WTC11 (cell line): Measurements from ENCODE around the gene SYTL4. TPM values are rescaled to one million over a fixed set of nuclear protein-coding genes. Genes with fewer than 3 reads are reported as not detected.

Experiments
- ATAC-seq: fragments of 200-7000 bp; cut with Tn5 transposase; 2 replicates; pipeline ENCODE4 v1.10.0; 2021; ENCODE audit warnings: mild to moderate bottlenecking, moderate library complexity
- CTCF ChIA-PET: fragments of 300-600 bp; sonication (Branson Sonifier 250); formaldehyde crosslinking; loops from one replicate; lab custom pipeline; 2021; ENCODE audit warnings: antibody characterized with exemption; lab: Charles Lee
- POLR2A ChIA-PET: fragments of 350-600 bp; sonication (Branson Sonifier 250); formaldehyde crosslinking; loops from one replicate; lab custom pipeline; 2021; ENCODE audit warnings: antibody characterized with exemption; lab: Charles Lee
- DNase-seq: peaks from one replicate; pipeline ENCODE4 v3.0.0; 2021; ENCODE audit warnings: low spot score
- H3K27ac Mint-ChIP-seq: 2 replicates; pipeline ENCODE4 v1.8.0; 2021; ENCODE audit warnings: mixed read lengths
- H3K27me3 Mint-ChIP-seq: 2 replicates; pipeline ENCODE4 v1.8.0; 2021; ENCODE audit warnings: low read depth, mild to moderate bottlenecking, moderate library complexity, mixed read lengths
- H3K36me3 Mint-ChIP-seq: 2 replicates; pipeline ENCODE4 v1.8.0; 2021; ENCODE audit warnings: mixed read lengths
- H3K4me1 Mint-ChIP-seq: 2 replicates; pipeline ENCODE4 v1.8.0; 2022; ENCODE audit warnings: mixed read lengths
- H3K4me3 Mint-ChIP-seq: 2 replicates; pipeline ENCODE4 v1.8.0; 2021; ENCODE audit warnings: mild to moderate bottlenecking, moderate library complexity, mixed read lengths
- H3K9me3 Mint-ChIP-seq: 2 replicates; pipeline ENCODE4 v1.8.0; 2021; ENCODE audit warnings: mixed read lengths
- AFF4 ChIP-seq: sonication (generic); formaldehyde crosslinking; IDR thresholded peaks from 2 replicates; pipeline ENCODE4 v1.8.1; 2023; ENCODE audit warnings: mild to moderate bottlenecking, missing genetic modification reagents, borderline replicate concordance
- ARID4B ChIP-seq: sonication (generic); formaldehyde crosslinking; IDR thresholded peaks from 2 replicates; pipeline ENCODE4 v1.8.0; 2023; ENCODE audit warnings: missing genetic modification reagents, mild to moderate bottlenecking, borderline replicate concordance
- CBFB ChIP-seq: sonication (generic); formaldehyde crosslinking; IDR thresholded peaks from 2 replicates; pipeline ENCODE4 v1.8.1; 2022; ENCODE audit warnings: mild to moderate bottlenecking, low read depth, missing genetic modification reagents
- FOXJ3 ChIP-seq: sonication (generic); formaldehyde crosslinking; IDR thresholded peaks from 2 replicates; pipeline ENCODE4 v1.9.0; 2021; ENCODE audit warnings: missing genetic modification reagents, mild to moderate bottlenecking, borderline replicate concordance
- FOXP1 ChIP-seq: sonication (generic); formaldehyde crosslinking; IDR thresholded peaks from 2 replicates; pipeline ENCODE4 v1.8.0; 2022; ENCODE audit warnings: missing genetic modification reagents, mild to moderate bottlenecking, moderate library complexity, borderline replicate concordance
- JUN ChIP-seq: sonication (generic); formaldehyde crosslinking; IDR thresholded peaks from 2 replicates; pipeline ENCODE4 v1.8.0; 2023; ENCODE audit warnings: mild to moderate bottlenecking, missing genetic modification reagents
- MLX ChIP-seq: sonication (generic); formaldehyde crosslinking; IDR thresholded peaks from 2 replicates; pipeline ENCODE4 v1.8.1; 2023; ENCODE audit warnings: mild to moderate bottlenecking, missing genetic modification reagents, moderate library complexity
- RELA ChIP-seq: sonication (generic); formaldehyde crosslinking; IDR thresholded peaks from 2 replicates; pipeline ENCODE4 v1.8.1; 2022; ENCODE audit warnings: missing genetic modification reagents, mild to moderate bottlenecking, borderline replicate concordance
- SOX15 ChIP-seq: fragments of 250-450 bp; sonication (Bioruptor Pico); IDR thresholded peaks from 2 replicates; pipeline ENCODE4 v1.9.0; 2021; ENCODE audit warnings: mild to moderate bottlenecking
- TP53 ChIP-seq: sonication (generic); formaldehyde crosslinking; IDR thresholded peaks from 2 replicates; pipeline ENCODE4 v1.8.1; 2023; ENCODE audit warnings: mild to moderate bottlenecking, missing genetic modification reagents
- USF1 ChIP-seq: sonication (generic); formaldehyde crosslinking; IDR thresholded peaks from 2 replicates; pipeline ENCODE4 v1.8.0; 2022; ENCODE audit warnings: mild to moderate bottlenecking, missing genetic modification reagents
- ZNF121 ChIP-seq: sonication (generic); formaldehyde crosslinking; IDR thresholded peaks from 2 replicates; pipeline ENCODE4 v1.8.0; 2023; ENCODE audit warnings: missing genetic modification reagents
- ZNF317 ChIP-seq: sonication (generic); formaldehyde crosslinking; IDR thresholded peaks from 2 replicates; pipeline ENCODE4 v1.8.1; 2023; ENCODE audit warnings: low read depth, mild to moderate bottlenecking, moderate library complexity, missing genetic modification reagents, borderline replicate concordance
- ZNF416 ChIP-seq: fragments of 250-450 bp; sonication (Bioruptor Pico); IDR thresholded peaks from 2 replicates; pipeline ENCODE4 v1.9.0; 2021; ENCODE audit warnings: mild to moderate bottlenecking, inconsistent platforms
- ZNF423 ChIP-seq: fragments of 250-450 bp; sonication (Bioruptor Pico); IDR thresholded peaks from 2 replicates; pipeline ENCODE4 v2.1.2; 2022; ENCODE audit warnings: mild to moderate bottlenecking, moderate library complexity
- ZNF532 ChIP-seq: fragments of 250-450 bp; sonication (Bioruptor Pico); IDR thresholded peaks from 2 replicates; pipeline ENCODE4 v1.9.0; 2021; ENCODE audit warnings: mild to moderate bottlenecking, borderline replicate concordance
- total RNA-seq: library from RNA; stranded (reverse); gene quantifications from 3 replicates; pipeline ENCODE4 v1.2.3, GENCODE V29; 2021
- TF ChIP-seq, protein P1 (sequence below): sonication (generic); formaldehyde crosslinking; IDR thresholded peaks from 2 replicates; pipeline ENCODE4 v1.8.0; 2022; ENCODE audit warnings: mild to moderate bottlenecking, missing genetic modification reagents
- TF ChIP-seq, protein P2 (sequence below): fragments of 250-450 bp; sonication (Bioruptor Pico); IDR thresholded peaks from 2 replicates; pipeline ENCODE4 v2.1.2; 2022; ENCODE audit warnings: mild to moderate bottlenecking, moderate library complexity

SYTL4 gene
- total RNA-seq, 1 experiment from 2014 or later: 0.31 TPM

DNA sequence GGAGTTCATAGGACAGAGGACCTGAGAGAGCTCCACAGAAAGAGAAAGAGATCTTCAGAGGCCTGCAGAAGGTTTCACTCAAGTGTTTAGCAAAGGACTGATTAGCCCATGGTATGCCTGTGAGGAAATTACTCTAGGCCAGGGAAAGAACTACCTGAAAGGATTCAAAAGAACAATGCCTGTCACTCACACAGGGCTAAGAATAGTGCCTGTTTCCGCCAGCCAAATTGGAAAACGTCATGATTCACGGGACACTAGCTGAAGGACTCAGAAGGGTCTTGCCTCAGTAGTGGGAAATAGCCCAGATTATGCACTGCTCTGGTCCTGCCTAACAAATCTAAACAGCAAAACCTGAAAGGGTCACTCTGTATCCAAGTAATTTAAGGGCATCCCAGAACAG lies 21.1 kb downstream of the SYTL4 start:
- no peaks in the 10 kb centered on the region for H3K36me3 Mint-ChIP-seq
- no peaks in the 10 kb centered on the region for H3K4me1 Mint-ChIP-seq
- CTCF ChIA-PET: interaction anchor here (0.9 to 1.9 kb wide), 2 partner anchors 40 to 58 kb away, joined by 6 read pairs; no protein-coding TSS in a partner anchor
- POLR2A ChIA-PET: no interaction called here
- H3K27ac Mint-ChIP-seq: no peak overlapping the region
- H3K9me3 Mint-ChIP-seq: no peaks in the 10 kb centered on the region
- DNase-seq (no peak), ATAC-seq (no peak)
- no peak overlapping the region for H3K4me3 Mint-ChIP-seq
- peaks cover 4% of the 10 kb centered on the region for H3K27me3 Mint-ChIP-seq
- TF ChIP-seq AFF4 (CRISPR knock-in tag): no peak
- TF ChIP-seq, protein P1, sequence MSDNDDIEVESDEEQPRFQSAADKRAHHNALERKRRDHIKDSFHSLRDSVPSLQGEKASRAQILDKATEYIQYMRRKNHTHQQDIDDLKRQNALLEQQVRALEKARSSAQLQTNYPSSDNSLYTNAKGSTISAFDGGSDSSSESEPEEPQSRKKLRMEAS (CRISPR knock-in tag): no peak
- TF ChIP-seq USF1 (CRISPR knock-in tag): no peak
- no peak for TF ChIP-seq RELA
- TF ChIP-seq MLX (CRISPR knock-in tag): no peak
- no peak for TF ChIP-seq ZNF416
- TF ChIP-seq FOXP1 (CRISPR knock-in tag): no peak
- TF ChIP-seq JUN (CRISPR knock-in tag): no peak

DNA sequence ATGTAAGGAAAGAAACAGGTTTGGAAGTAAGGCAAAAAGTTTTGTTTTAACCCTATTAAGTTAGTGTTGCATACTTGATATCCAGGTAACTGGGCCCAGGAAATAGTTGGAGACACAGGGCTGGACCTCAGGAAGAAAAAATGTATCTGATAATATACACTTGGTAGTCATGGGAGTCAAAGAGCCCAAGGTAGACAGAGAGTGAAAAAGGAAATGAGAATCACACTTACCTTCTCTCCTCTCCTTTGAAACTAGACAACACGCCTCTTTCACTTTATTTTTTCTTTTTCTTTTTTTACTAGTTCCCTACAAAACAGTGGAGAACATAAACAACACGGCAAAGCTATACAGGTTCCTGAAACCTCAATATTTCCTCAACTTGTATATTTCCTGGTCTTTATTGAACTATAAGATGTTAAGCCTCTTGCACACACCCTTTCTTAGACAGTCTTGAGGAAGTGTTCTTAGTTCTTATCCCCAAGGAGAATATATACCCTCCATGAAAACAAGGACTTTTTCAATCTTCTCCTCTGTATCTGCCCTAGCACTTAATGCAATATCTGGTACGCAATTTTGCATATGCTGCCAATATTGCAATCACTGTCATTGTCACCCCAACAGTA lies 27.2 kb downstream of the SYTL4 start:
- H3K36me3 Mint-ChIP-seq: no peaks in the 10 kb centered on the region
- ChIA-PET POLR2A (no interaction called here), CTCF (interaction anchor here (0.5 kb wide), 1 partner anchor 34 kb away, joined by 3 read pairs; no protein-coding TSS in a partner anchor)
- peaks cover 6% of the 10 kb centered on the region for H3K27me3 Mint-ChIP-seq
- ATAC-seq (no peak), DNase-seq (no peak)
- no peaks in the 10 kb centered on the region for H3K4me1 Mint-ChIP-seq
- no peak overlapping the region for H3K4me3 Mint-ChIP-seq
- H3K9me3 Mint-ChIP-seq: no peaks in the 10 kb centered on the region
- H3K27ac Mint-ChIP-seq: no peak overlapping the region
- TF ChIP-seq ZNF317 (CRISPR knock-in tag) (no peak), SOX15 (CRISPR knock-in tag) (no peak), FOXJ3 (no peak), ARID4B (no peak), ZNF121 (no peak), CBFB (CRISPR knock-in tag) (no peak), TP53 (CRISPR knock-in tag) (no peak), ZNF532 (no peak), ZNF423 (CRISPR knock-in tag) (no peak)
- TF ChIP-seq, protein P2, sequence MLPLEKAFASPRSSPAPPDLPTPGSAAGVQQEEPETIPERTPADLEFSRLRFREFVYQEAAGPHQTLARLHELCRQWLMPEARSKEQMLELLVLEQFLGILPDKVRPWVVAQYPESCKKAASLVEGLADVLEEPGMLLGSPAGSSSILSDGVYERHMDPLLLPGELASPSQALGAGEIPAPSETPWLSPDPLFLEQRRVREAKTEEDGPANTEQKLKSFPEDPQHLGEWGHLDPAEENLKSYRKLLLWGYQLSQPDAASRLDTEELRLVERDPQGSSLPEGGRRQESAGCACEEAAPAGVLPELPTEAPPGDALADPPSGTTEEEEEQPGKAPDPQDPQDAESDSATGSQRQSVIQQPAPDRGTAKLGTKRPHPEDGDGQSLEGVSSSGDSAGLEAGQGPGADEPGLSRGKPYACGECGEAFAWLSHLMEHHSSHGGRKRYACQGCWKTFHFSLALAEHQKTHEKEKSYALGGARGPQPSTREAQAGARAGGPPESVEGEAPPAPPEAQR (CRISPR knock-in tag): no peak
- TF ChIP-seq, protein P1 (CRISPR knock-in tag): no peak
